Activated naive CD8-positive, alpha-beta T cell treated with anti-CD3 and anti-CD28 coated beads, Interleukin-2, amount 50 U/mL, for 16 hours (primary cell): ENCODE results near the gene TLL2.

Source experiments
- DNase-seq: peaks from one replicate; pipeline ENCODE4 v3.0.0-alpha.2; 2020; ENCODE audit warnings: low read depth, low spot score

The TLL2 gene

GRCh38 chr10:96507044-96507443 is 6.7 kb downstream of the TLL2 start:
- DNase-seq = no peak

DNA sequence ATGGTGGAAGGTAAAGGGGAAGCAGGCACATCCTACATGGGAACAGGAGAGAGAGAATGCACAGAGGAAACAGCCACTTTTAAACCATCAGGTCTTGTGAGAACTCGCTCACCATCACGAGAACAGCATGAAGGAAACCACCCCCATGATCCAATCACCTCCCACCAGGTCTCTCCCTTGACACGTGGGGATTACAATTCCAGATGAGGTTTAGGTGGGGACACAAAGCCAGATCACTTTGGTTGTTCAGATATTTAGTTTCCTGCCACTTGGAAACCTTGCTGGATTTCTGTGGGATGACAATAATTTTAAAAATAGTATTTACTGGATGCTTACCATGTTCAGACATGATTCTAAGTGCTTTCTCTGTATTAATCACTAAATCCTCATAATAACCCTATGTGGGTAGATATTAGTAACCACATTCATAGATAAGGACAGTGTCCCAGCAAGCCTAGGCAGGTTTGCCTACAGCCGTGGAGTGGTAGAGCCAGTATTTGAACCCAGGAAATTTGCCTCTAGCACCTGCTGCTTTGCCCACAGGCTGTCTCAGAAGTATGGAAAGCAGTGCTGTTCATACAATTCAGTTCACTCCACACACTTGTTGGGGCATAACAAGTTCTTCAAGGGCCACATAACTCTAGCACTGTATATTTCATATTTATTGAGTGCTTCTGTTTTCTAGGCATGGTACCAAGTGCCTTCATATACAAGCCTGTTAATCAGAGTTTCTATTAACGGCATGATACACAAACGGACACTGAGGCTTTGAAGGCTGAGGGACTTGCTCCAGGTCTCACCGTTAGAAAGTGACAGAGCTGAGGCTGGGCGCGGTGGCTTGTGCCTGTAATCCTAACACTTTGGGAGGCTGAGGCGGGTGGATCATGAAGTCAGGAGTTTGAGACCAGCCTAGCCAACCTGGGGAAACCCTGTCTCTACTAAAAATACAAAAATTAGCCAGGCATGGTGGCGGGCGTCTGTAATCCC is 8.3 kb downstream of the TLL2 start:
- DNase-seq = no peak

- DNase-seq = no peak
These were observed 11.0 kb downstream of the TLL2 start for GRCh38 chr10:96502561-96503282.

GRCh38 chr10:96501985-96502384 is 11.7 kb downstream of the TLL2 start:
- no peak for DNase-seq

DNA sequence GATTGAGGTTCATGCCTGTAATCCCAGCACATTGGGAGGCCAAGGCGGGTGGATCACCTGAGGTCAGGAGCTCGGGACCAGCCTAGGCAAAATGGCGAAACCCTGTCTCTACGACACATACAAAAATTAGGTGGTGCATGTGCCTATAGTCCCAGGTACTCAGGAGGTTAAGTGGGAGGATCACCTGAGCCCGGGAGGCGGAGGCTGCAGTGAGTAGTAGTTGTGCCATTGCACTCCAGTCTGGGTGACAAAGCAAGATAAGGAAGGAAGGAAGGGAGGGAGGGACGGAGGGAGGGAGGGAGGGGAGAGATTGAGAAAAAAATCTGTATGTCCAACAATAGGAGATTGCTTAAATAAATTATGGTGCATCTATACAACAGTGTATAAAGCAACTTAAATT is 13.2 kb downstream of the TLL2 start:
- DNase-seq = no peak

- no peak for DNase-seq
These were observed 13.7 kb downstream of the TLL2 start for GRCh38 chr10:96500050-96500449.

- no peak for DNase-seq
These were observed 16.3 kb downstream of the TLL2 start for GRCh38 chr10:96497391-96497790.

DNA sequence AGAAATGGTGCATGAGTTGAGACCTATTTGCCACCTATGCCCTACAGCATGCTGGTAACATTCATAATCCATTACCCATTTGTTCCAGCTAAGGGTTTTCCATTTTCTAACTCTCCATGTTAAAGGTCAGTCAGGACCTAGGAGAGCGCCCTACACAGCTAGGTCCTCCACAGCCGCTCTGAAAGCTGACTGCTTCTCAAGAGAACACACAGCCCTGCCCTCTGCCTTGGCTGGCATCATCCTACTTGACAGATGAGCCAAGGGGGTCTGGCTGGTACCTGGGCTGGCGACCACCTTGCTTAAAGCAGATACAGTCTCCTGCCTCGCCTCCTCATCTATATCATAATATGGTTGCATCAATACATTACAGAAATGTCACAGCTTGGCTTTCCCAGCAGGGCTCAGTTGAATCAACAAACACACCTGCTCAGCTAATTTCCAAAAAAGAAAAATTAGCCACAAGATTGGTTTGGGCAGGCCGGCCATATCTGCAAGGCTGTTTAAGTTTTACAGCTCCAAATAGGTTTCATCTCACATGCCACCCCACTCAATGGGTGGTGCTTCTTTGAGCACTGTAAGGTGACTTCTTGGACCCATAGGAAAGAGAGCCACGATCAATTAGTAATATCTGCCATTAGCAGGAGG is 17.3 kb downstream of the TLL2 start:
- DNase-seq = no peak

DNA sequence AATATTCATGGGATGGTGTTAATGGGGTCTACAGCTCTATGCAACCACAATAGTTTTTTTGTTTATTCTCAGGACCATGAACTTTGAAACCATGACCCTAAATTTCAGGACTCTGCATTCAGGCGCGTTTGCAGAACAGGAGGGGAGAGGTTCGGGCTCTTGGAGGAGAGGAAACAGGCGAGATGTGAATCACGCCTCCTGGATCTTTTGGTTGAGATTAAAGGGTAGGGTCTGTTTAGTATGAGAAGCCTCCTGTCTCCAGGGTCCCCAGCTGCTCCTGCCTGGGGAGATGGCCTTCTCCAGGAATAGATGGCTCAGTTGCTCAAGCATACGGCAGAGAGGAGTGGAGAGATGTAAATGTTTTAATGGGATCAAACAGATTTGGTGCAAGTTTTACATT is 18.2 kb downstream of the TLL2 start:
- DNase-seq = no peak

GRCh38 chr10:96494694-96495093 is 19.0 kb downstream of the TLL2 start:
- DNase-seq = no peak

DNA sequence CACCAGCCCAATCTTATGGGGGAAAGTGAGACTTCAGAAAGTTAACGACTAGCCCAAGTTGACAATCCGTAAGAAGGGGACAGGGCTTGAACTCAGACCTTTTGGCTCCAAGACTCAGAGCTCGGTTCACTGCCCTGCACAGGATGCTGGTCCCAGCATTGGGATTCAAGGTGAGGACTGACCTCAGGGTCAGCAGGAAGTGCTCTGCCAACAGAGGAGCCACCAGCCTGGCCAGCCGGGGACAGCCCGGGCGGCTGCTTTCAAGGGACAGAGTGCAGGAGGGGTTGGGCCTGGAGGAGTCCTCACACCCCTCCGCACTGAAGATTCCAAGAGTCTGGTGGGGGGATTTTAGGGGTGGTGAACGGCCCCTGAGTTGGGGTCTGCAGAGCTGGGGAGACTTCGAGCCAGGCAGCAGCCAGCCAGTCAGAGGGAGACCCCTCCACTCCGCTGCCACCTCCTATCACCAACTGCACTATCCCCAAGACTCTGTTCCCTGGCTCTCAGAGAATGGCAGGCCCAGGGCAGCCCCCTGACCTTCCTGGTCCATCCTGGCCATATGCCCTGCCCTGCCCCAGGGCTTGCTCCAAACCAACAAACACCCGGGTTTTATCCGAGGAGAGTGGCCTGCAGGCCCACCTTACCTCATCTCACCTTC is 19.7 kb downstream of the TLL2 start:
- no peak for DNase-seq

GRCh38 chr10:96493254-96493653 is 20.5 kb downstream of the TLL2 start:
- DNase-seq = no peak

GRCh38 chr10:96491303-96491702 is 22.4 kb downstream of the TLL2 start:
- DNase-seq = no peak

DNA sequence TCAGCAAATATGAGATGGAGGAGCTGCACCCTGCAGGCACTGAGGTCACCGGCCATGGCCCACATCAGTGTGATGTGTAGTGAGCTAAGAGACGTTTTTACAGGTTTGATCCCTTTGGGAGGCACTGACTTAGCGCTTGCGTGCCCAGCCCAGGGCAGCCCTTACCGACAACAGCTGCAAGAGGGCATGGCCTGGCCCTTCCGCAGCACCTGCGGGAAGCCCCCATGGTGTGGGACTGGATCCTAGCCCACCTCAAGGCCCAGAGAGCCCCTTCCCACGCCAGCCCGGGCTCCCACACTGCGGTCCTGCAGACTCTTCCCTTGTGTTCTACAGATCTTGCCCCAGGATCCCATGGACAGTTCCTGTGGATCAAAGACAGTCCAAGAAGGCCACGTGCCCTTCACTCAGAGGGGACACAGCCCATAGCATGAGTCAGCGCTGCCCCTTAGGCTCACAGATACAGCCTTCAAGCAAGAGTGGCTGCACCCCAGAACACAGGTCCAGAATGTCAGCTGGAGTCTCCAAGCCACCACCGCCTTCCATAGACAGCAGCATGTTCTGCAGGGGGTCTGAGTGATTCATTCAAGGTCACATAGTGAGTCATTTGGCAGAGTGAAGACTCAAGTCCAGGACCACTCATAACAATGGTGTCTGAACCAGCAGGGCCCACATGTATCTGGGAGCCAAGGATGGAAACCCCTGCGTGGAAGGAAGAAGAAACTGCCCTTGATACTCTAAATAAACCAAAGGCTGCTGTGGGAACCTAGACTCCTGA is 25.4 kb downstream of the TLL2 start:
- DNase-seq = no peak

DNA sequence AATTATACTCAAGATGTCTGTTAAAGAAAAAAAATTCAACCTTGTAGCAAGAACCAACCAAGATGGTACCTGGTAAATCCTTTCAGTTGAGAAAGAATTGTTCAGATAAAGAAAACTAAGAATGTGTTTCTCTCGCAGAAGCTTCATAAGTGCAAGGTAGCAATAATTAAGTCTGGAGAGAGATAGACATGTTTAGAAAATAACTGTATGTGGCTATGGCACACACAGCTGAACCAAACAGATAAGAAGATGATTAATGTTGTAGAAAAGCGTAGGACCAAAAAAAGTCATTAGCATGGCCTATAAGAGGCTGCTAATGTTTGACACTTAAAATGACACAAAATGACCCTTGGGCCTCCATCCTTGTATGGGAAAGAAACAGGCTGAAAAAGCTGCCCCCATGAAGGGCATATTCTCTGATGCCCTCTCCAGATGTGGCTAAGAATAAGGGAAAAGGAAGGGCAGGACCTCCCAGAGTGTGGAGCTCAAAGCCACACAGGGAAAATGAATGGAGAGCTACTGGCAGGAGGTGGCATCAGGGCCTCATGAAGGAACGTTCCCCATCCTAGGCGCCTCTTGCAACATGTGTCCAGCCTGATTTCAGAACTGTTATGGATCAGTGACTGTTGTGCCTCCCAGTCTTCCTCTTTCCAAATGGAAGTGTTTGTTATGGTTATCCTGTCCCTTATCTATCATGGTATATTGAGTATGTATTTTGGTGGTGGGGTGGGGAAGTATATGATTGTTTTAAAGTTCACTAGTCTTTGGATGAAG is 30.7 kb downstream of the TLL2 start:
- DNase-seq = no peak

DNA sequence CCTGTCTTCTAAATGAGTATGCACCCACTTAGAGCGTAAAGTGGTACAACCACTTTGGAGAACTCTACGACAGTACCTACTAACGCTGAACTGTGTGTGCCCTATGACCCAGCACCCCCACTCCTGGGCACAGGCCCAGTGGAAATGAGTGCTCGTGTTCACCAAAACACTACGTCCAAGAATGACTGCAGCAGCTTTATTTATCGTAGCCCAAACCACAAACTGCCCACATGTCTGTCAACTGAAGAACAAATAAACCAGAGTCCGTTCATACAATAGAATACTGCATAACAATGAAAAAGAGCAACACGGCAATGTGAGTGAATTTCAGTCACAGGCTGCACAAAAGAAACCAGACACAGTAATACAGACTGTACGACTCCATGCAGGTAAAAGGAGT is 35.4 kb downstream of the TLL2 start:
- DNase-seq = no peak

- DNase-seq = no peak
These were observed 39.9 kb downstream of the TLL2 start for GRCh38 chr10:96473866-96474265.

- DNase-seq = no peak
These were observed 43.5 kb downstream of the TLL2 start for GRCh38 chr10:96470116-96470743.

- no peak for DNase-seq
These were observed 44.9 kb downstream of the TLL2 start for GRCh38 chr10:96468845-96469244.

- DNase-seq = no peak
These were observed 48.1 kb downstream of the TLL2 start for GRCh38 chr10:96465599-96465998.
